ENCODE results near the gene PMP22.

GRCh38 chr17:15278924-15279477 is 13.9 kb upstream of the PMP22 start:
- TF ChIP-seq CTCF (IDR thresholded peaks at IDR 0.05) (no peak), POLR2A (IDR thresholded peaks at IDR 0.05) (no peak)
